ENCODE data around the gene CCDC51. TPM values are rescaled to one million over a fixed set of nuclear protein-coding genes. Genes with fewer than 3 reads are reported as not detected.

Gene CCDC51
- total RNA-seq, 4 donors from 2014 or later = 6.4 to 18.7 (median 13.6) TPM

GRCh38 chr3:48436477-48436787, 3.5 kb downstream of the CCDC51 start:
- 0% methylated on average over 1 of the region's 1 CpG for WGBS
- Histone ChIP-seq H3K4me3 (no peak overlapping the region), H3K9me3 (no peaks in the 10 kb centered on the region), H3K4me1 (peaks cover 69% of the 10 kb centered on the region), H3K36me3 (peaks cover 10% of the 10 kb centered on the region), H3K27me3 (no peaks in the 10 kb centered on the region), H3K27ac (peak overlapping the region; percentile 11)
- DNase-seq (ENCODE audit: low spot score in 2 of 2) = no peak
- TF ChIP-seq POLR2A (IDR thresholded peaks at IDR 0.05) = no peak
- TF ChIP-seq, protein P1, sequence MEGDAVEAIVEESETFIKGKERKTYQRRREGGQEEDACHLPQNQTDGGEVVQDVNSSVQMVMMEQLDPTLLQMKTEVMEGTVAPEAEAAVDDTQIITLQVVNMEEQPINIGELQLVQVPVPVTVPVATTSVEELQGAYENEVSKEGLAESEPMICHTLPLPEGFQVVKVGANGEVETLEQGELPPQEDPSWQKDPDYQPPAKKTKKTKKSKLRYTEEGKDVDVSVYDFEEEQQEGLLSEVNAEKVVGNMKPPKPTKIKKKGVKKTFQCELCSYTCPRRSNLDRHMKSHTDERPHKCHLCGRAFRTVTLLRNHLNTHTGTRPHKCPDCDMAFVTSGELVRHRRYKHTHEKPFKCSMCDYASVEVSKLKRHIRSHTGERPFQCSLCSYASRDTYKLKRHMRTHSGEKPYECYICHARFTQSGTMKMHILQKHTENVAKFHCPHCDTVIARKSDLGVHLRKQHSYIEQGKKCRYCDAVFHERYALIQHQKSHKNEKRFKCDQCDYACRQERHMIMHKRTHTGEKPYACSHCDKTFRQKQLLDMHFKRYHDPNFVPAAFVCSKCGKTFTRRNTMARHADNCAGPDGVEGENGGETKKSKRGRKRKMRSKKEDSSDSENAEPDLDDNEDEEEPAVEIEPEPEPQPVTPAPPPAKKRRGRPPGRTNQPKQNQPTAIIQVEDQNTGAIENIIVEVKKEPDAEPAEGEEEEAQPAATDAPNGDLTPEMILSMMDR (IDR thresholded peaks at IDR 0.05) = no peak

DNA sequence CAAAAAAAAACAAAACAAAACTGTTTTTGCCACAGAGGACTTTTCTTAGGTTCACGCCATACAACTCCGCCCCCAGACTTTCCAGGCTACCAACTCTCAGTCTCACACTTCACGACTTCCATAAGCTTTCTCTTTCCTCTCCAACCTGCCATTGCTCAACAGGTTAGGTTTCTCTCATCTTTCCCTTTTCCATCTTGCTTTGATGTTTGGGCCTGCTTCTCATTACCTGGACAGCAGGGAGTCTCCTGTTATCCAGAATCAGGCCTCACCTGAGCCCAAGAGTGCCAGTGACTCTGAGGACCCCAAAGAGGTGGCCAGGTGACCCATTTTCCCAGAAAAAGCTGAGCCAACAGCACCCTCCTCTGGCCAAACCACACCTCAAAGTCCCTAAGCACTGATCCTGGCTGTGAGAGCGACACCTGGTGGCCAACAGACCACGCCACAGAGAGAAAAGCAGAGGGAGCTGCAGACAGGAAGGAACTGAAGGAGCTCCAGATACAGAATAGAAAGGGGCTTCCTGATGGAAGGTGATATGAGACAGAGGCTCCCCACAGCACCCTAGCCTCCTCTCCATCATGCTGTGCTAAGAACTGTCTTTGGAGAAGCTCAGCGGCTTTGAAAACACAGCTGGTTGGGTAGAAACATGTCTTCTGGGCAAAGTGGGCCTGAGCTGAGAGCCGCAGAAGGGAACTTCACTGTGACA, 4.0 kb downstream of the CCDC51 start:
- WGBS = 38% methylated on average over 7 of the region's 7 CpGs

DNA sequence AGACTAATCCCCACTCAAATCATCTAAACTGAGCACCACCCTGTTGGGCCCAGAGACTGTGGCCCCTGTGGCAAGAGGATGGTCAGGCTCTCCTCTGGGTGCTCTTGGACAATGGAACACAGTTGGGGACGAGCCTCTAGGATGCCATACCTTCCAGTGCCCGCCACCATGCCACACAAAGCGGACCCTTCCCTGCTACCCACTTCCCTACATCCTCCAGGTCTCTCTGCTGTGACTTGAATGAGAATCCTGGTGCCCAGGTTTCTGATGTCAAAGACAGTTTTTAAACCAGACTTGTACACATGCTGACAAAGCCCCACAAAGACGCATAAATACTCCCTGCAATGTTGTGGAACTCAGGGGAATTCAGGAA, 4.7 kb downstream of the CCDC51 start:
- H3K9me3 ChIP-seq = no peaks in the 10 kb centered on the region
- H3K27ac ChIP-seq = peak overlapping the region; percentile 97
- H3K27me3 ChIP-seq = no peaks in the 10 kb centered on the region
- WGBS = 90% methylated on average over 2 of the region's 4 CpGs
- no peak for DNase-seq (ENCODE audit: low spot score in 2 of 2)
- peaks cover 75% of the 10 kb centered on the region for H3K4me1 ChIP-seq
- no peak for TF ChIP-seq POLR2A (IDR thresholded peaks at IDR 0.05)
- no peak overlapping the region for H3K4me3 ChIP-seq
- peaks cover 10% of the 10 kb centered on the region for H3K36me3 ChIP-seq

More for the DNA sequence above, 4.0 kb downstream of the CCDC51 start:
- peak in 1 of 2 donors; percentile 93 for DNase-seq (ENCODE audit: low spot score in 2 of 2)
- H3K4me3 ChIP-seq = no peak overlapping the region
- no peaks in the 10 kb centered on the region for H3K9me3 ChIP-seq
- no peaks in the 10 kb centered on the region for H3K27me3 ChIP-seq
- TF ChIP-seq, protein P1 (IDR thresholded peaks at IDR 0.05) = peak; percentile 97 to 99
- no peak for TF ChIP-seq POLR2A (IDR thresholded peaks at IDR 0.05)
- TF ChIP-seq EP300 (IDR thresholded peaks at IDR 0.05) = no peak
- TF ChIP-seq POLR2AphosphoS5 (IDR thresholded peaks at IDR 0.05) = no peak
- H3K27ac ChIP-seq = peak overlapping the region; percentile 97
- peaks cover 69% of the 10 kb centered on the region for H3K4me1 ChIP-seq
- H3K36me3 ChIP-seq = peaks cover 10% of the 10 kb centered on the region

- peaks cover 10% of the 10 kb centered on the region for H3K36me3 ChIP-seq
- TF ChIP-seq, protein P1 (IDR thresholded peaks at IDR 0.05) = no peak
- TF ChIP-seq EP300 (IDR thresholded peaks at IDR 0.05) (no peak), POLR2AphosphoS5 (IDR thresholded peaks at IDR 0.05) (no peak), POLR2A (IDR thresholded peaks at IDR 0.05) (no peak)
- peak in 1 of 2 donors; percentile 58 for DNase-seq (ENCODE audit: low spot score in 2 of 2)
- H3K4me3 ChIP-seq = no peak overlapping the region
- WGBS = 58% methylated on average over 14 of the region's 15 CpGs
- H3K27ac ChIP-seq = peak overlapping the region; percentile 97
- peaks cover 79% of the 10 kb centered on the region for H3K4me1 ChIP-seq
- no peaks in the 10 kb centered on the region for H3K27me3 ChIP-seq
- H3K9me3 ChIP-seq = no peaks in the 10 kb centered on the region
Measured at GRCh38 chr3:48434591-48435222, 5.2 kb downstream of the CCDC51 start.

- Histone ChIP-seq H3K36me3 (peaks cover 10% of the 10 kb centered on the region), H3K4me3 (peak overlapping the region; percentile 39), H3K9me3 (no peaks in the 10 kb centered on the region), H3K27me3 (no peaks in the 10 kb centered on the region), H3K27ac (peak overlapping the region; percentile 97), H3K4me1 (peaks cover 70% of the 10 kb centered on the region)
- 48% methylated on average over 10 of the region's 12 CpGs for WGBS
- DNase-seq (ENCODE audit: low spot score in 2 of 2) = peak; percentile 70 to 84
- TF ChIP-seq EP300 (IDR thresholded peaks at IDR 0.05) (no peak), POLR2A (IDR thresholded peaks at IDR 0.05) (no peak), POLR2AphosphoS5 (IDR thresholded peaks at IDR 0.05) (peak in 1 of 3 donors; percentile 49)
- TF ChIP-seq, protein P1 (IDR thresholded peaks at IDR 0.05) = no peak
Measured at GRCh38 chr3:48433472-48434118, 6.3 kb downstream of the CCDC51 start.

Data from suprapubic skin (tissue), 4 donors.